Endothelial cell of umbilical vein (primary cell): ENCODE results near the gene PCBD2.

Experiments used
- EZH2 ChIP-seq: IDR thresholded peaks from 2 replicates; pipeline ENCODE4 v1.6.1; 2012; ENCODE audit warnings: borderline replicate concordance, low read depth, mild to moderate bottlenecking, moderate library complexity, low read length, inconsistent platforms; ENCODE audit not compliant: severe bottlenecking
- GATA2 ChIP-seq: IDR thresholded peaks from 2 replicates; pipeline ENCODE4 v1.7.0; 2011; ENCODE audit warnings: low read depth, mild to moderate bottlenecking, moderate library complexity, mixed read lengths, low read length; ENCODE audit not compliant: insufficient read length, insufficient read depth
- JUN ChIP-seq: IDR thresholded peaks from 2 replicates; pipeline ENCODE4 v1.6.1; 2011; ENCODE audit warnings: borderline replicate concordance, low read depth; ENCODE audit not compliant: insufficient read length, insufficient read depth
- MYC ChIP-seq: IDR thresholded peaks from one replicate; pipeline ENCODE4 v1.6.1; 2011; ENCODE audit warnings: mild to moderate bottlenecking, low read depth, low read length
- POLR2A ChIP-seq: IDR thresholded peaks from 2 replicates; pipeline ENCODE4 v1.6.1; 2012; ENCODE audit warnings: low read depth, mild to moderate bottlenecking, control low read depth, low read length
- POLR2AphosphoS5 ChIP-seq: IDR thresholded peaks from 2 replicates; pipeline ENCODE4 v1.6.1; 2012; ENCODE audit warnings: low read depth, mild to moderate bottlenecking, control low read depth, low read length, moderate library complexity; ENCODE audit not compliant: insufficient read depth
- TF ChIP-seq, protein P1 (sequence below), 2 donors: IDR thresholded peaks; 1 replicate in 1 of 2; 2 replicates in 1 of 2; pipeline ENCODE4 v1.5.1; 2011; ENCODE audit warnings: low read length in 2 of 2, mild to moderate bottlenecking in 2 of 2, moderate library complexity in 2 of 2, control low read depth in 1 of 2, inconsistent platforms in 1 of 2, low read depth in 1 of 2; ENCODE audit not compliant: insufficient read depth in 1 of 2; ENCODE audit errors: extremely low read depth in 1 of 2
- TF ChIP-seq, protein P2 (sequence below): IDR thresholded peaks from 2 replicates; pipeline ENCODE4 v1.6.1; 2011; ENCODE audit not compliant: insufficient read depth, insufficient read length

DNA sequence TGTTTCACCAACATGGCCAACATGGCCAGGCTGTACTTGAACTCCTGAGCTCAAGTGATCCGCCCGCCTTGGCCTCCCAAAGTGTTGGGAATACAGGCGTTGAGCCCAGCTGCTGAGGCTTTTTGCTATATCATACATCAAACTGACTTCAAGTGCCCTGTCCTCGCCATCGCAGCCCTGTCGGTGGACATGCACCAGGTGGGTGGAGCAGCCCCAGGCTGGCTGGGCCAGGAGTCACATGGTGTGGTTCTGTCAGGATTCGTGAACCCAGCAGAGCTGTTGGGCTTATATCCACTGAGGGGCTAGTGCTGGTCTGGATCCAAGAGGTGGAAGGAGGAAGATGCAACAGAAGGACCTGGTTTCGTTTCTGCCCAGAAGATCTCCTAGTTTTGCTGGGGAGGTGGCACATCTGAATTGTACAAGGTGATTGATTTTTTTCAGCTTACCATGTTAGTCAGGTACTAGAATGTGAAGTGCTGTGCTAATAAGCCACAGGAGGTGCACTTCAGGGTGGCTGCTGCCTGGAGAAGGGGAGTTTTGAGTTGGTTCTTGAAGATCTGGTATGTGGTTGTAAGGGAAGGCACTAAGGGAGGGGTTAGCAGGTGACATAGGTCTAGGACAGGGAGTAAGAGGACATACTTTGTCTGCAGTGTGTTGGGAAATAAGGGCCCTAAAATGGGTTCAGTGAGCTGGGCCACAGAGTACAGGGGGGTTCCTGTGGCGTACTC lies 16.1 kb downstream of the PCBD2 start:
- TF ChIP-seq, protein P1, sequence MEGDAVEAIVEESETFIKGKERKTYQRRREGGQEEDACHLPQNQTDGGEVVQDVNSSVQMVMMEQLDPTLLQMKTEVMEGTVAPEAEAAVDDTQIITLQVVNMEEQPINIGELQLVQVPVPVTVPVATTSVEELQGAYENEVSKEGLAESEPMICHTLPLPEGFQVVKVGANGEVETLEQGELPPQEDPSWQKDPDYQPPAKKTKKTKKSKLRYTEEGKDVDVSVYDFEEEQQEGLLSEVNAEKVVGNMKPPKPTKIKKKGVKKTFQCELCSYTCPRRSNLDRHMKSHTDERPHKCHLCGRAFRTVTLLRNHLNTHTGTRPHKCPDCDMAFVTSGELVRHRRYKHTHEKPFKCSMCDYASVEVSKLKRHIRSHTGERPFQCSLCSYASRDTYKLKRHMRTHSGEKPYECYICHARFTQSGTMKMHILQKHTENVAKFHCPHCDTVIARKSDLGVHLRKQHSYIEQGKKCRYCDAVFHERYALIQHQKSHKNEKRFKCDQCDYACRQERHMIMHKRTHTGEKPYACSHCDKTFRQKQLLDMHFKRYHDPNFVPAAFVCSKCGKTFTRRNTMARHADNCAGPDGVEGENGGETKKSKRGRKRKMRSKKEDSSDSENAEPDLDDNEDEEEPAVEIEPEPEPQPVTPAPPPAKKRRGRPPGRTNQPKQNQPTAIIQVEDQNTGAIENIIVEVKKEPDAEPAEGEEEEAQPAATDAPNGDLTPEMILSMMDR (IDR thresholded peaks at IDR 0.05; ENCODE audit: extremely low read depth in 1 of 2, insufficient read depth in 1 of 2, low read depth in 1 of 2, low read length in 2 of 2), result no peak
- TF ChIP-seq EZH2, result no peak
- TF ChIP-seq JUN, result no peak
- TF ChIP-seq GATA2, result no peak
- no peak for TF ChIP-seq POLR2AphosphoS5
- TF ChIP-seq, protein P2, sequence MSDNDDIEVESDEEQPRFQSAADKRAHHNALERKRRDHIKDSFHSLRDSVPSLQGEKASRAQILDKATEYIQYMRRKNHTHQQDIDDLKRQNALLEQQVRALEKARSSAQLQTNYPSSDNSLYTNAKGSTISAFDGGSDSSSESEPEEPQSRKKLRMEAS, result no peak
- no peak for TF ChIP-seq POLR2A
- TF ChIP-seq MYC, result no peak
